ENCODE data around the gene FAM72B. TPM values are rescaled to one million over a fixed set of nuclear protein-coding genes. Genes with fewer than 3 reads are reported as not detected.
"Not testable (repeated sequence)": the region's sequence is repeated elsewhere in the genome, so short reads cannot be mapped to it uniquely, and the experiment has no call there.

The FAM72B gene
- 1 to 10 TPM; 1.1 to 2.5 (median 1.5) TPM for total RNA-seq

DNA sequence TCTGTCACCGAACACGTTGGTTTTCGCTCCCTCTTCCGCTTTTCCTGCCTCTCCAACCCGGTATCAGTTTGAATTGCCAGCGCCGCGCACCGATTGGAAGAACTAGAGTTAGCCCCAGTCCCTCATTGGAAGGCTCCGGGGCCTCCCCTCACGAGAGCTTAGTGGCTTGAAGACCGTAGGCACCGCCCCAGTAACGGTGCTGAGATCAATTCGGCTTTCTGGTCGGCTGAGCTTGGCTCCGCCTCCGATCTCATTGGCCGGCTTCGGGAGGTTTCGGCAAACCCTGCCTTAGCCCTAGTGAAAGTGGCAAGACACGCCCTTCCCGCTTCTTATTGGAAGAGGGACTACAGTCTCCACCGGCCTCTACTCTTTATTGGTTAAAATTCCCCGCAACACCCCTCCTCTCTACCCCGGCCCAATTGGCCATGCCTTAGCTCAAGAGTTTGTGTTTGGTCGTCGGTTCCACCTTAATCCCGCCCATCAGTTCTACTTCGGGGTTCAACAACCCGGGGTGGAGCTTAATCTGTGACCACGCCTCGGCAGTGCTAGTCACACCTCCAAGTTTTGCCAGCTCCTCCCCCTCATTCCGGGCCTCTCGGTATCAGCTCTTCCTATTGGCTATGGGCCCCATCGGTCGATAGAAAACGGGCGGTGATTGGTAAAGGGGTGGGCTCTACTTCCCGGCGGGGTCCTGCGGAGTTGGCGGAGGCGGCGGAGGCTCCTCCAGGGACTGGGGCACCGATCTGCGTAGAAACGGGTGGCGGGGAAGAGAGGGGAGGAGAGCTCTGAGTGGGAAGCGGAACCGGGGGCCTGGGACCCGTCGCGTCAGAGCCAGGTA is at the start of gene FAM72B, which contains the start of gene SRGAP2C:
Gene FAM72B, minus strand, starts transcription at position 51 of the 838 bp plus-strand sequence. CDS start 851 bp downstream, outside the sequence.
Gene SRGAP2C, plus strand, starts transcription at position 686 of the 838 bp plus-strand sequence. CDS start 2,472 bp downstream, outside the sequence.
- H3K4me1 ChIP-seq, H3K27me3 ChIP-seq, H3K36me3 ChIP-seq, H3K9me3 ChIP-seq: not testable (repeated sequence)
- DNase-seq (ENCODE audit: low spot score in 2 of 2) = peak; percentile 97 to 98
- peak within 1 kb of the TSS; percentile 56 for H3K4me3 ChIP-seq
- H3K27ac ChIP-seq = peak within 1 kb of the TSS; percentile 83
- WGBS = under 1% methylated on average over 28 of the region's 54 CpGs

DNA sequence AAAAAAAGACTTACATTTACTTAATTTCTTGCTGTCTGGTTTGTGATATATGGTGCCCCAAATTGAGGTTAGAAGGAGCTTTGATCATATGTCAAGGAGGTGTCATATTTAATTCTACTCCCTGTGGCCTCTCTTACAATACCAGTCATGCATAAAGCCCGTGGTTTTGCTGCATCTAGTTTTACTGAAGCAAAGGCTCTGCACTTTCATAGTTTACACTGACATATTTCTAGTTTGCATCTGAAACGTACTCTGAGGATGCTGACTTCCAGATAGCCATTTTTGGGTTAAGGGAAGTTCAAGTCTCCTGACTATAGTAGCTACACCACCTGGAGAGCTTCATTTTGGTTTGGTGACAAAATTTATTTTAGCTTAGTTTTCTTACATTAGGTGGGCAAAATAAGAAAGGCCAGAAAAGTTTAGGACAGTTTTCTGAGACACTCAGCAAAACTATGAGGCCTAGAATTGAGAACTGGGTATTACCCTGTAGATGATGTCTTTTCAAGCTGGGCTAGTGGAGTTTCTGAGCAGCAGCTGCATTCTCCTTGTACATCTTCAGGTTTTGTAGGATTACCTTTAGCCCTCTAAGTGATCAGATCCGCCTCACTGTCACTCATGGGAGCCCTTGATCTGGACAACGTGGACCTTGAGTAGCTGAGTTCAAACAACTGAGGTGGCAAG is 48.4 kb upstream of the FAM72B start:
- not testable (repeated sequence) for H3K27me3 ChIP-seq; H3K27ac ChIP-seq; H3K4me3 ChIP-seq; H3K4me1 ChIP-seq; H3K9me3 ChIP-seq; DNase-seq (ENCODE audit: low spot score in 2 of 2); H3K36me3 ChIP-seq
- 77% methylated on average over 2 of the region's 4 CpGs for WGBS

GRCh38 chr1:121230636-121231035 is 46.5 kb upstream of the FAM72B start:
- not testable (repeated sequence) for DNase-seq (ENCODE audit: low spot score in 2 of 2); H3K27ac ChIP-seq; H3K4me1 ChIP-seq; H3K9me3 ChIP-seq; H3K27me3 ChIP-seq; H3K36me3 ChIP-seq; H3K4me3 ChIP-seq
- WGBS = 58% methylated on average over 1 of the region's 4 CpGs

GRCh38 chr1:121227544-121228330 is 43.6 kb upstream of the FAM72B start:
- WGBS = no CpG with 5 or more reads among the region's 9 CpGs

GRCh38 chr1:121226925-121227324 is 42.8 kb upstream of the FAM72B start:
- not testable (repeated sequence) for H3K4me3 ChIP-seq

More at GRCh38 chr1:121227544-121228330, 43.6 kb upstream of the FAM72B start:
- not testable (repeated sequence) for H3K27ac ChIP-seq; H3K4me3 ChIP-seq; H3K4me1 ChIP-seq; DNase-seq (ENCODE audit: low spot score in 2 of 2); H3K36me3 ChIP-seq; H3K27me3 ChIP-seq; H3K9me3 ChIP-seq

GRCh38 chr1:121226295-121226904 is 42.3 kb upstream of the FAM72B start:
- 94% methylated on average over 2 of the region's 4 CpGs for WGBS
- H3K36me3 ChIP-seq; DNase-seq (ENCODE audit: low spot score in 2 of 2): not testable (repeated sequence)

More at GRCh38 chr1:121226925-121227324, 42.8 kb upstream of the FAM72B start:
- H3K4me1 ChIP-seq; H3K27me3 ChIP-seq; H3K36me3 ChIP-seq; DNase-seq (ENCODE audit: low spot score in 2 of 2); H3K27ac ChIP-seq; H3K9me3 ChIP-seq: not testable (repeated sequence)
- WGBS = no CpG with 5 or more reads among the region's 2 CpGs

DNA sequence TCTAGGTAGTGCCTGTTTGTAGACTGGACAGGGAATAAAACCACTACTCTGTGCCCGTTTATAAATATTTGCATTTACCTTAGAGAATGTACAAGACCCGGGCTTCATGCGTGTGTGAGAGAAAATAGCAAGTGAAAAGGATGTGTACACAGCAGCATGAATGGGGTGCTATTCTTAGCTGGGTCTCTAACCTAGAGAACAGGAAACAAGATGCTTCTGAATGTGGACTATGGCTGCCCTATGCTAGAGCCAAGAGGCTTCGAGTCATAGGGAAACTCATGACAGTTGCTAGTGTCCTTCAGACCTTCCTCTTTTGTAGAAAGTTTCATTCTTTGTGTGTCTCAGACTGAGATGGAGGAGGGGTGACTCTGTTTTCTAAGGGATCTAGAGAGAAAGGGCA is 40.6 kb upstream of the FAM72B start:
- H3K27me3 ChIP-seq; H3K36me3 ChIP-seq; H3K27ac ChIP-seq; H3K9me3 ChIP-seq; H3K4me3 ChIP-seq; H3K4me1 ChIP-seq; DNase-seq (ENCODE audit: low spot score in 2 of 2): not testable (repeated sequence)
- 47% methylated on average over 3 of the region's 4 CpGs for WGBS

More at GRCh38 chr1:121226295-121226904, 42.3 kb upstream of the FAM72B start:
- H3K27me3 ChIP-seq, H3K27ac ChIP-seq, H3K4me3 ChIP-seq, H3K4me1 ChIP-seq, H3K9me3 ChIP-seq: not testable (repeated sequence)

DNA sequence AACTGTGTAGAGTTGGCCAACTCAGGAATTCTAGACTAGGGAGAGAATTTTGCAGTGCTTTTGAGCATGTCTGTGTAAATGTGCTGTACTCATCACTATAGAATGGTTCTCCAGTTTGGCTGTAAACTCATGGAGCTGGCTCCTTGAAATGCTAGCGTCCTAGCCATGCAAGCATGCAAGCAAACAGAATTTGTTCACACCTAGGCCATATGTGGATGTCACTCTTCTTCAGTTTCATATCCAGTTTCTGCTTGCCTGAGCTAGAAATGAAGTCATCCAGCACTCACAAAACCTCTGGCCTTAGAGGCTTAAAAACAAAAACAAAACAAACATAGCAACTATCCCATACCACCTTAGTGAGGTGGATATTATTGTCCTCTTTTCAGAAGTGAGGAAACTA is 37.6 kb upstream of the FAM72B start:
- not testable (repeated sequence) for H3K27ac ChIP-seq; H3K27me3 ChIP-seq; DNase-seq (ENCODE audit: low spot score in 2 of 2); H3K4me3 ChIP-seq; H3K4me1 ChIP-seq; H3K36me3 ChIP-seq; H3K9me3 ChIP-seq
- 67% methylated on average over 1 of the region's 1 CpG for WGBS

DNA sequence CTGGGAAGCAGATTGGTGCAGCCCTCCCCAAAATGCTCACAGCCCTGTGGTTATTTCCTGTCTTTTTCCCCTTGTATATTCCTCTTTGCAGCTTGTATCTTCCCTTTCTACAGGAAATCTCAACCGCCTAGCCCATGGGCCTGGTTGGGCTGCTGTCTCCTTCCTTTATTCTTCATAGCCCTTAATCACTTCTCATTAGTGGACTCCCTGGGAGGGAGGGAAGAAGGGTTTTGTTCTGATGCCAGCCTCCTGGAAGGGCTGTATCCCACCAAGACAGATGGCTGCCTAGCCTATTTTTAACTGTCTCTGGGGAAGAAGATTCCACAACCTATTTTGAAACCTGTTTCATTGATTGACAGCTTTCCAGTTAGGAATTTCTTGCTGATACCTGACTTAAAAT is 32.5 kb upstream of the FAM72B start:
- H3K4me3 ChIP-seq; H3K36me3 ChIP-seq; H3K27ac ChIP-seq; H3K4me1 ChIP-seq; DNase-seq (ENCODE audit: low spot score in 2 of 2); H3K9me3 ChIP-seq; H3K27me3 ChIP-seq: not testable (repeated sequence)
- no CpG with 5 or more reads among the region's 1 CpG for WGBS

DNA sequence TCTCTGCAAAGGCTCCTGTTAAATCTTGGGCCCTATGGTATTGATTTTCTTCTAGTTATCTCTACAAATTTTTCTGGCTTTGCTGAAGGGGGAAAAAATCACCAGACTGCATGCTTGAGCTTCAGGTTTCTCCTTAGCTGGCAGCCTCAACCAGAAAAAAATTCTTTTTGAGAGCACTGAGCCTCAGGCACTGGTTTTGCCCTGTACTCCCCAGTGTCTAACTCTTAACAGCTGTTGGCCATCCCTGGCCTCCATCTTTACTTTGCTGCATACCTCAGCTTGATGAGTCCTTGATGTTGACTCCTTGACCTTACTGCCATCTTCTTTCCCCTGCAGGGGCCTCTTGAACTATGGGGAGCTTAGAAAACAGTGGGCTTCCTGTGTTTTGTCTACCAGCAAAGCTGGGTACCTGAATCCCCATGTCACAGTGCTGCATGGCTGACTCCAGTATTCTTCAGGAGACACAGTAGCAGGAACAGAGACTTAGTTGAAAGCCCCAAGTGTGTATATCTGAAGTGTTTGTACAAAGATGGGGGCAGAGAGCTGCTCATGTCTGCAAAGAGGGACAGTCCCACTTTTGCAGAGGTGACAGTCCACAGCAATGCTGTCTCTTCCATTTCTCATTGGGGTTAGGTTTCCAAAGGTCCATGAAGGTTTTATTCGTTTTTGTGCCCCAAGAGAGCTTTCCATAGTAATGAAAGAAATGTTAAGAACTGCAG is 31.7 kb upstream of the FAM72B start:
- WGBS = no CpG with 5 or more reads among the region's 1 CpG
- not testable (repeated sequence) for H3K4me1 ChIP-seq; H3K9me3 ChIP-seq; DNase-seq (ENCODE audit: low spot score in 2 of 2); H3K4me3 ChIP-seq; H3K27me3 ChIP-seq; H3K36me3 ChIP-seq; H3K27ac ChIP-seq

- DNase-seq (ENCODE audit: low spot score in 2 of 2); H3K27me3 ChIP-seq; H3K27ac ChIP-seq; H3K4me1 ChIP-seq; H3K9me3 ChIP-seq; H3K36me3 ChIP-seq; H3K4me3 ChIP-seq: not testable (repeated sequence)
- WGBS = no CpG with 5 or more reads among the region's 5 CpGs
These were observed 30.5 kb upstream of the FAM72B start for GRCh38 chr1:121214544-121215156.

GRCh38 chr1:121213491-121213890 is 29.4 kb upstream of the FAM72B start:
- H3K36me3 ChIP-seq, H3K27ac ChIP-seq: not testable (repeated sequence)

More at GRCh38 chr1:121213491-121213890, 29.4 kb upstream of the FAM72B start:
- H3K9me3 ChIP-seq; H3K4me1 ChIP-seq; H3K4me3 ChIP-seq; H3K27me3 ChIP-seq; DNase-seq (ENCODE audit: low spot score in 2 of 2): not testable (repeated sequence)
- no CpG with 5 or more reads among the region's 9 CpGs for WGBS

Measured in suprapubic skin (tissue), 4 donors.